PC-9 (cell line): ENCODE data around the gene PRKCA.

Experiments
- CTCF ChIP-seq: fragments of 200-600 bp; sonication (generic); conservative IDR thresholded peaks from 2 replicates; pipeline ENCODE4 v1.6.1; 2017; ENCODE audit warnings: mixed run types, antibody characterized with exemption, mild to moderate bottlenecking, moderate library complexity
- EZH2 ChIP-seq: fragments of 200-600 bp; sonication (generic); IDR thresholded peaks from 2 replicates; pipeline ENCODE4 v1.8.0; 2017; ENCODE audit warnings: antibody characterized with exemption, low read depth

GRCh38 chr17:66650544-66650877 is 348.1 kb downstream of the PRKCA start:
- TF ChIP-seq EZH2, result no peak
- no peak for TF ChIP-seq CTCF
